GM18517 (cell line): ENCODE measurements around the gene ADAM19.
"Not testable (repeated sequence)": the region's sequence is repeated elsewhere in the genome, so short reads cannot be mapped to it uniquely, and the experiment has no call there.

Experiments
- ATAC-seq: cut with Tn5 transposase; IDR thresholded peaks from one replicate; pipeline ENCODE4 v1.9.1; 2021; ENCODE audit warnings: mild to moderate bottlenecking, moderate library complexity; ENCODE audit not compliant: unreplicated experiment

Gene ADAM19

DNA sequence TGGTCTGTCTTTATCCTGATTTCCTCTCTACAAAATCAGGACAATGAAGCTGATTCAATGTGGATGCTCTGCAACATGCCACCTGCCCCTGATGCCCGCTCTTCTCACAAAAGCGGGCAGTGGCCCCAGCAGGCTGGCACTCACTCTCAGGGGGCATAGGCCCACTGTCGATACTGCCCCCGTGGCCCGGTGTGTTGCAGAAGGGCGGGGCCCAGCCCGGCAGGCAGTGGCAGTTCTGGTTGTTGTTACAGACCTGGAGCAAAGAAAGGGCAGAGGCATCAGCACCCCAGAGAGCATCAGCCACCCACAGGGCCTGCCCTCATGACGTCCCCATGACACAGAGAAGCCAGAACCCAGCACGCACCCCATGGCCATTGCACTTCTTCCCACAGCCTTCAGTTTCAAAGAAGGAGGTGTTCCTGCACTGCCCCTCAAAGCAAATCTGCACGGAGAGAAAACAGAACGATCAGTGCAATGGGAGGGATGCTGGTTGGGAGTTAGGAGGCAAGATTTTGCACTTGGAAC, 84.0 kb downstream of the ADAM19 start:
- no peak for ATAC-seq

DNA sequence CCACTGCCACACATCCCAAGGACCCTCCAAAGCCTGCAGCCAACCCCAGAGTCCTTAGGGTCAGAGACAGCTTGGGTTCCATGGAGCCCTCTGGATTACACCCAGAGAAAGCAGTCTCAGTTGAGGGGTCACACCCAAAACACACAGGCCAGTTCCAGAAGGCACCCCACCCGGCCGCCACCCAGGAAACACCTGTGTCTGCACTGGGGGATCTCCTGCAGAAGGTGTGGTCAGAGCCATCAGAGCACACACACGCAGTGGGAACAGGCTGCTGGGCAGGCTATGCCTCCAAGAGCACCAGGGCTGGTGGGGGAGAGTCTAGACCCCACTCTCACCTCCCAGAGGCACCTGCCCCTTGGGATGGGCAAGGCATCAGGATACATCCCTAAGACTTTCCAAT, 88.2 kb downstream of the ADAM19 start:
- ATAC-seq: no peak

DNA sequence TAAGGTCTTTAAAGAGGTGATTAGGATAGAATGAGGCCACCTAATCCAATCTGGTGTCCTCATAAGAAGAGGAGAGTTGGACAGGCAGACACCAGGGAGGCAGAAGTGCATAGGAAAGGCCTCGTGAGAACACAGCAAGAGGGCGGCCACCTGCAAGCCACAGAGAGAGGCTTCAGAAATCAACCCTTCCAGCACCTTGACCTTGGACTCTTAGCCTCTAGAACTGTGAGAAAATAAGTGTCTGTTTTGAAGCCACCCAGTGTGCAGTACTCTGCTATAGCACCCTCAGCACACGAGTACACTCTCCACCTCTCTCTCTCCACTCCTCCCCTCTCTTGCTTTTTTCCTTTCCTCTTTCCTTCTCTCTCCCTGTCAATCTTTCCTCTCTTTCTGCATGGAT, 88.7 kb downstream of the ADAM19 start:
- ATAC-seq: peak; percentile 47

DNA sequence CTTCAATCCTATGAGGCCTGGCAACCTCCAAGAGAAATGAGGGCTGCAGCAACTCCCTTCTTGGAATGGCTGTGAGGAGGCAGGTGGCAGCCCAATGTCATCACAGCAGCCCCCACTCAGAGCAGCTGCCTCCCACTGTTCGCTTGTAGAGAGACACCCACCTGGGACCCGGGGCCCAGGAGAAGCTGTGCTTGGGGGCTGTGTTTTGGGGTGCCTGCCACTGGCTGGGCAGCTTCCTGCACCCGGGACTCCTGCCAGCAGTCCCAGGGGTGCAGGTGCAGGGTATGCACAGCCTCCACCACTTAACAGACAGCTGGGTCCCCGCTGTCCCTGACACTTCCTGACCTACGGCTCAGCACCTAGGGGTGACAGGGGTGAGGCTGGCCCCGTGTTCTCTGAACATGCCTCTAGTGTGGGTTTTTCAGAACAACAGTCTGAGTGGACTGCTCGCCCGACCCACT, 89.3 kb downstream of the ADAM19 start:
- peak; percentile 50 for ATAC-seq

DNA sequence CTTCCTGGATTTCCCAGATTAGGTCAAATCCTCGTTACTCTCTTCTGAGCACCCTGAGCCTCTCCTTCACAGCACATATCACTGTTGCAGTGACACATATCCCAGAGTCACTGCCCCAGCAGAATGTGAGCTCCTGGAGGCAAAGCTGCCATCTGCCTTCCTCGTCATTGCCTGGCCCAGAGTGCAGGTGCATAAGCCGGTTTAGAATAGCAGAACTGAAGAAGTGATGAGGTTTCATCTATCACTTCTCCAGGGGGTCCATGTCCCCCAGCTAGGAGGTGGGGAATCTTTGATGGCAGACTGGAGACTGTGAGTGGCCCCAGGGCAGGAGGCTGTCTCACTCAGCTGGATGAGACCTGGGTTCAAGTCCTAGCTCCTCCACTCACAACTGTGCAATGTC, 89.8 kb downstream of the ADAM19 start:
- peak; percentile 28 for ATAC-seq

DNA sequence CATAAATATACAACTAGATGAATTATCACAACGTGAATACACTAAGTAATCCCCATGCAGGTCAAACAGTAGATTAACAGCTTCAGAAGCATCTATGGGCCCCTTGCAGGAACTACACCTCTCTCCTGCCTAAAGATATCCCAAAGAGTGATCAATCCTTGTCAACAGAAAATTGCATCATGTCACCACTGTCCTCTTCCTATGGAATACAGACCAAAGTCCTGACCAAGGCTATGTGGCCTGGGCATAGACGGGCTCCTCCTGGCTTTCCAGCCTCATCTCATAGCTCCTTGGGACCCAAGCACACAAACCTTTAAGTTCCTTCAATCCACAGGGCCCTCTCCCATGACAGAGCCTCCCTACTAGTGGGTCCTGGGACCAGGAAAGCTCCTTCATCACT, 90.2 kb downstream of the ADAM19 start:
- no peak for ATAC-seq

DNA sequence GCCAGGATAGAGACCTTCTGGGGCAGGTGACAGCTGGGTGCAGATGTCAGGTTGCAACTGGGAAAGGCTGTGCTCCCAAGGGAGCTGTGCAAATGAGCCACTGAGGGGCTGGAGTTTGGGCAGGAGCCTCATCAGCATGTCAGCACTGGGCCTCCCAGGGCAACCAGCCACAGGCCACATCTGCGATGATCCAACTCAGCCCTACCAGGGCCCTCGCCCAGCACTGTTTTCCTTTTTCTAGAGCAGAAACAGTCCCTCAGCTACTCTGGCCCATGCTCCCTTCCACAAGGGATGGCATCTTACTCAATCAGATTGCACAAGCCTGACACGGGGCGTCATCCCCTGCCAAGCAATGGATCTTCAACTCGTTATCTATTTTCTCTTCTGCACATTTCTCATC, 90.8 kb downstream of the ADAM19 start:
- ATAC-seq: no peak

DNA sequence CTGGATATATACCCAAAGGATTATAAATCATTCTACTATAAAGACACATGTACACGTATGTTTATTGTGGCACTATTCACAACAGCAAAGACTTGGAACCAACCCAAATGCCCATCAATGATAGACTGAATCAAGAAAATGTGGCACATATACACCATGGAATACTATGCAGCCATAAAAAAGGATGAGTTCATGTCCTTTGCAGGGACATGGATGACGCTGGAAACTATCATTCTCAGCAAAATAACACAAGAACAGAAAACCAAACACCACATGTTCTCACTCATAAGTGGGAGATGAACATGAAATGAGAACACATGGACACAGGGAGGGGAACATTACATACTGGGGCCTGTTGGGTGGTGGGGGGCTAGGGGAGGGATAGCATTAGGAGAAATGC, 92.9 kb downstream of the ADAM19 start:
- not testable (repeated sequence) for ATAC-seq

DNA sequence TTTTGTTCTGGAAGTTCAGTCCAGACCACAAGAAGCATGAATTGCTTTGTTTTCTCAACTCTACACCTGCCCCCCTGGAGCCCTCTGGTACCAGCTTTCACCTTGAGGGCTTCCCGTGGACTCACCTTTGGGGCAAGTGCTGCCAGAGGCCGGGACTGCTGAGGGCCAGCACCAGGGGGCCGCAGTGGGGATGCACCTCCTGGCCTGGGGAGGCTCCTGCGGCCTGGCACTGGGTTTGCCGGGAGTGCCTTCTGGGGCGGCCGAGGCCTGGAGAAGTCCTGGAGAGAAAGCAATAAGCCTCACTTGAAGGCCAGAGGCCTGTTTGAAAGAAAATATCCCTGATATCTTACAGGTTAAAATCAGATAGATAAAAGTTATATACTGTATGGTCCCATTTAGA, 93.9 kb downstream of the ADAM19 start:
- no peak for ATAC-seq

DNA sequence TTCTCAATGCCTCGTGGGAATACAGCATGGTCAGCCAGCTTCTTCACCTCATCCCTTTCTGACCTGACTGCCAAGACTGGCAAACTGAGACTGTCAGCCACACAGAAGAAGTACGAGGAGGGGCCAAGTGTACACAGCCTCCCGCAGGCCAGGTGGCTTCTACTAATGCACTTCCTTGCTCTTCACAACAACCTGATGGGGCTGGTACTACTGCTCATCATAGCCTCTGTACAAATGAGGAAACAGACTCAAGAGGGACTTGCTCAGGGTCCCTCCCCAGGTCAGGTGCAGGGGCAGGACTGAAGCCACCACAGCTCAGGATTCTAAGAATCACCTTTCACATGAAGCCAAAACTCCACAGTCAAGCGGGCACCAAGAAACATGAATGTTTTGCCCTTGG, 94.3 kb downstream of the ADAM19 start:
- no peak for ATAC-seq

DNA sequence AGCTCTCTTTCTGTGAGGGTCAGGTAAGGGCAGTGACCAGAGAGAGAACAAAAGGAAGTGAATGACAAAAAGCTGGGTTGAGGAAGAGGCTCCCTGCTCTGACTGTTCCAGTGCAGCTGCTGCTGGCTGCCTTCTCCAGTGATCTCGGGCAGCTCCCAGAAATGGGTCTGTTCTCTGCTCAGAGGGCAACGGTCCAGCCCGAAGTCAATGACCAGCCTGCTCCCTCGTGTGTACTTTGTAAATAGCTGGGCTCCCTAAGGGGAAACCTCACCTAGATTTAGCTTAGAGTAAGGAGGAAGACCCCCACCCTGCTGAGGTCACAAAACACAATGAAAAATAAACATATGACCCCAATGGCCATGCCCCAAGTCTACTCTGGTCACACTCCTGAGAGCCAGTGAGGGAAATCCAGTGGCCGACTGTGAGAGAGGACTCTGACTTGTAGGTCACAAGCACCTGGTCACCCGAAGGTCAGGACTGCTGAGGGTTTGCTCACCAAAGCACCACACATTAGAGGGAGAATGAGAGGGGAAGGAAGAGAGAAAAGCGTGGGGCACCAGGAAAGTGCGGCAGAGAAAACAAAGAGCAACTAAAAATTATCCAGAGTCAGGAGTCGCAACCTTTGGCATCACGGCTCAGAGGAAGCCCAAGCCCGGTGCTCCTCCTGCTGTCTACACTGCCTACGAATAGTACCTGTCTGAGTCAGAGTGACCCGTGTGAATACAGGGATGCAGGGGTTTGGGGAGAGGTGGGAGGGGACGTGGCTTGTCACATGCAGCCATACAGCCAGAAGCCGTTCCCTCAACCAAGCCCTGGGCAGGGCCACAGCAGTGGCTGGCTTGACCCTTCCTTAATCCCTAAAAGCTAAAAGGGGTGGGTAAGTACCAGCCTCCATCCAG, 95.7 kb downstream of the ADAM19 start:
- no peak for ATAC-seq

DNA sequence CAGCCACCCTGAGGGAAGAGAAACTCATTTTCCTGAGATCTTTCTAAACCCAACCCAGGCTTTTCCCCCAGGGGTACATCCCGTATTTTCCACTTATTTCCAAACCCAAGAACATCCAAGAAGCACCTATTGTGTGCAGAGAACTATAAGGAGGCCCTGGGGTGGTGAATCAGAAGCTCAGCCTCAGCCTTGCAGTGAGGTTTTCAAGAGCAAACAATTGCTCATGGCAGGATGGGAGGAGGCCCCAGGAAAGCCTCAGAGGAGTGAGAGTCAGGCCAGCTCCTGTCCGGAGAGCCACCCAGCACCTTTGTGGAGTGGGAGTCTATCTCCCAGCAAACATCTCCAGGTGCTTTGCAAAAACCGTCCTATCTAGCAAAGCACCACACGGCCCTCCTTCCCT, 96.4 kb downstream of the ADAM19 start:
- no peak for ATAC-seq

DNA sequence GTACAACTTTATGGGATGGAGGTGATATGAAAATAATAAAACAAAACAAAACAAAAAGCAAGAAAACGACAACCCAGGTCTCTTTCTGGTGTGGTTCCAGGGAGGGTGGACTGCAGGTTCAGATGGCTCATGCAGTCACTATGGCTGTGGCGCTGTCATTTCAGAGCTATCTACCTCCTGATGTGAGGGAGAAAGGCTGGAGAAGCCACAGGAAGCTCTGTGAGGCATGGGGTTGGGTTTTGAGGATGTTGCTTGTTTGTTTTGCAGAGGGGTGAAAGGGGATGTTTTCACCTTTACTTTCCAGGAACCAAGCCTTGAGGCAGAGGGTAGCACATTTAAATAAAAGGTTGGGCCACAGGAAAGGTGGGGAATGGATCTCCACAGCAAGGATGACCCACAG, 96.8 kb downstream of the ADAM19 start:
- no peak for ATAC-seq

DNA sequence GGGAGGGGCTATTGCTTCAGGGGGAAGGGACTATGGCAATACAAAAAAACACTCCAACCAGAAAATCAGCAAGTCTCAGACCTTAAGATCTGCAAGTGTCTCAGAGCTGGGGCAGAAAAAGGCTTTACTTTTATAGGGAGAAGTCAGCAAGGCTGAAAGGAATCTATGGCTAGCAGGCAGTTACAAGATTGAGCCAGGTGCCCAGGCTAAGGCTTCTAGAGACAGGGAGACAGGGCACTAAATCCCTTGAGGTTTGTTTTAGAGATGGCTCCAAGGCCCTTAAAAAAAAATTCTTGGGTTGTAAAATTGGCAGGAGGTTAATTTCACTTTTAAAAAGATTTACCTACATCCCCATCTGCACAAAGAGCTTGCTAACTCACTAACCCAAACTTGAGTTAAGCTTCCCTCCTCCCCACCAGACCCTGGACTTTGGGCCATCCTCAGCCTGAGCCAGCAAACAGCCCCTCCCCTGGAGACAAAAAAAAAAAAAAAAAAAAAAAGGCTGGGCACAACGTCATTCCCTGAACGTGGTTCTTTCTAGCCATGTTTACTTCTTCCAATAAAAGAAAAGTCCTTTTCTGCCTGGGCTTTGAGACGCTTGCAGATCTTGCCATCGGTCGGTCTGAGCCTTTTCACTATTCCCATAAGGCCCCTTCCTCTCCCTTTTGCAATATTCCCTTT, 97.6 kb downstream of the ADAM19 start:
- ATAC-seq: no peak

DNA sequence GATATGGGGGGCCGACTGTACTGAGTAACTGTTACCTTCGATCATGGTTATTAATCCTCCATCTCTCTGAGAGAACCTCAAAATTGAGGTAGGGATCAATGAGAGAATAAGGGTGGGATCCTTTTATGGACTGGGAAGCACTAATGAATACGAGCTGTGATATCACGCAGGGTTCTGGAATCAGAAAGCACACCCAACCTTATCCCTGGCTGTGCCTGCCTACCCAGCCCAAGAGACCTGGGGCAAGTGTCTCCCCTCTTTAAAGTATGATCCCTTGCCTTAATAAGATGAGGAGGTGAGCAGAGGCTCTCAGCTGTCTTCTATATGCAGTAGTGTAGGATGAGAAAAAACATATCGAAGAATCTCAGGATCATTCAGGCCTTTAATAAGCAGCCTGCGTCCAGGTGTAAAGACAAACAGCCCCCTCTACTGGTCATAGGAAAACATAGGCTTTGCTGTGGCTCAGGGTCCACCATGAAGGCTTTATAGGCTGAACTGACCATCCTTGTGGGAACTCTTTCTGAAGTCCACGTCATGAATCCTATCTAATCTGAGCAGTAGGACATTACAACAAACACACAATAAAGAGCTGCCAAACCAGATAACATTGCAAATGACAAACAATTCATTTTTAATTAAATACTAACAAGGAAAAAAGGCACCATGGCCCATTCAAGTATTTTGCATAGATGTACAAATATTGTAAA, 98.7 kb downstream of the ADAM19 start:
- peak; percentile 67 for ATAC-seq

DNA sequence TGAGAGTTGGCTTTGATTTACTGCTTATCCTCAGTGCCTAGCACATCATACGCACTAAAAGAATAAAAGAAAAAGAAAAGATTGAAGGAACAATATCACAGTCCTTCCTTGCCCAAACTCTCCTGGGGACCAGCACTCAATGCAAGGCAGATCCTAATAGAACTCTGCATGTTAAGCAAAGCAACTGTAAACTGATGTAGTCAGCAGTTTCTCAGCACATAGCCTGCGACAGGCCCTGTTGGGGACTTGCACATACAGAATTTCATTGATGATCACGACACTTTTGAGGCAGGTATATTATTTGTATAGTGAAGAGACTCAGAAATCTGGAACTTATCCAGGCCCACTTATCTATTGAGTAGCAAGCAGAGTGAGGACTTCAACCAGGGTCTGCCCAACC, 100.1 kb downstream of the ADAM19 start:
- no peak for ATAC-seq

DNA sequence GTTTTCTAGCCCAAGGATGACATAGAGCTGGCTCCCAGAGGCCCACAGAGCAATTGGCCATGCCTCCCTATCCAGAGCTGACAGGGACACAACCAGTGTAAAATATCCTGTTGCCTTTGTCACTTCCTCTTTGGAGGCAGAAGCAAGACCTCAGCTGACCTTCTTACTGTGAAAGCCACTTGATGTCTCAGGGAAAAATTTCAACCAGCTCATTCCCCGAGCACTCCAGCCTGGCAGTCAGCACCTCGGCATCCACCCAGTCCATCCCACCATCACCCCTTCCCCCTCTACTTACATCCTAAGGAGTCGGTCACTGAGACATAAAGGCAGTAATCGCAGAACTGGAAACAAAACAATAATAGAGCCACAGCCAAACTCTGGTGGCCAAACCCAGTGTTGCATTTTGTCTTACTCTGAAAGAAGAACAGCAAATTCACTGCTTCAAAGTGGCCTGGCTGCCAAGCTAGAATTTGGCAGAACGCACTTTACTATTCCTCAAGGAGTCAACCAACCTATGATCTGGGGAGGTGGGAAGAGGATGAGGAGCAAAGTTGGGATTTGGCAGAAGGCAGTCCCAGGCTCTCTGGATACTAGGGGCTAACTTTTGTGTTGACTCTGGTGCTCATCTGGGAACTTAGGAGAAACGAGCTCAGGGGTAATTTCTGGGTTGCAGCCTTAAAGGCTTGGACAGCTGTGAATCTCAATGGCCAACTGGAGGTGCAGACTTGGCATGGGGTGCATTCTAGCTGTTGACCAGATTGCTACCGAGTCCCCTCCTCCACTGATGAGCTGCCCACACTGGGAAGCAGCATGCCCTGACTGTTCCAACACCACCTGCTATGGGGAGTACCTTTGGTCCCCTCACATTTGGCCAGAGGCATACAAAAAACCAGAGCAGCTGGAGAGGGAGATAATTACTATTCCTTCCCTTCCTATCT, 101.9 kb downstream of the ADAM19 start:
- no peak for ATAC-seq

DNA sequence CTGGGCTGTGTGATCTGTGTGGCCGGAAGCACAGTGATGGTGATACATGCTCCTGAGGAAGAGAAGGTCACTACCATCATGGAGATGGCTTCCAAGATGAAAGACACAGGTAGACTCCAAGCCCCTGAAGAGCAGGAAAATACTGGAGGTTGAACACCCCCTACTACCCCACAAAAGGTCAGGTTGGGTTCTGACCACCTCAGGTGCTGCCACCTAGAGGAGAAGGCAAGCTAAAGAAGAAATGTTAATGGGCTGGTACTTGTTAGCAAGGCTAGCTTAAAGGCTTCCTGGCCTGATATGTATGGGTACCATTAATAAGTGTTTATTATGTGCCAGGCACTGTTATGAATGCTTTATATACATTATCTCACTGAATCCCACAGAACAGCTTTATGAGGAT, 103.9 kb downstream of the ADAM19 start:
- no peak for ATAC-seq

DNA sequence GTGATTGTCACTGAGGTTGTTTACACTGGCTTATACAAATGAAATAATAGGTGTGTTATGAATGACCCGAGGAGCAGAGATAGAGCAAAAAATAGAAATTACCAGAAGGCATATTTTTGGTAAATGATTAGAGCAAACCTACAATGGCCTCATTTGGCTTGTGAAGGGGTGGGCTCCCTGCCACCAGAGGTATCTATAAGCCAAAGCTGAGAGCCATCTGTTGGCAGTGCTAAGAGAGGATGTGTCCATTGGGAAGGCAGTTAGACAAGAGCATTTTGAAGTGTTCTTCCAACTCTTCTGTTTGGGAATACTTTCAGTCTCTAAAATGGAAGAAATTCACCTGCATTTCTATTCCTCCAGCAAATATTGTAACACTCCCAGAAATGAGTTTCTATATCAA, 104.9 kb downstream of the ADAM19 start:
- ATAC-seq: no peak

DNA sequence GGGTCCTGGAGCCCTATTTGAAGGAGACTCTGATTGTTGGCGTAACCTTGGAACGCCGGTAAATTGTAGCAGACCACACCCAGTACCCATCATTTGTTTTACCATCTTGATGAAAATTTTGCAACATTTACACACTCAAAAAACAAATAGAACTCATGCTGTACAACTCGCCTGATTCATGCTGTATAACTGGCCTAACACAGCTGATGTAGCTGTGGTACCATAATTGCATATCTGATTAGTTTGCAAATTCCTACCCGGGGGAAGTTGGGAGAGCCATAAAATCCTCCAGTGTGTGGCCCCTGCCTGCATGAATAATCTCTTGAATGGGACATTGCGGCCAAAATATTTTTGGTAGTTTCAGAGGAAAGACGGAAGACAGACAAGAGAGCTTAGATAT, 105.9 kb downstream of the ADAM19 start:
- no peak for ATAC-seq
